GM19463 (cell line): ENCODE measurements around the gene SGK1.
"Not testable (repeated sequence)": the region's sequence is repeated elsewhere in the genome, so short reads cannot be mapped to it uniquely, and the experiment has no call there.

ENCODE experiments used
- ATAC-seq: cut with Tn5 transposase; IDR thresholded peaks from one replicate; pipeline ENCODE4 v1.9.1; 2021; ENCODE audit warnings: mild to moderate bottlenecking, moderate library complexity; ENCODE audit not compliant: unreplicated experiment

SGK1 gene

GRCh38 chr6:134230087-134230700 lies 87.7 kb downstream of the SGK1 start:
- ATAC-seq, result no peak

DNA sequence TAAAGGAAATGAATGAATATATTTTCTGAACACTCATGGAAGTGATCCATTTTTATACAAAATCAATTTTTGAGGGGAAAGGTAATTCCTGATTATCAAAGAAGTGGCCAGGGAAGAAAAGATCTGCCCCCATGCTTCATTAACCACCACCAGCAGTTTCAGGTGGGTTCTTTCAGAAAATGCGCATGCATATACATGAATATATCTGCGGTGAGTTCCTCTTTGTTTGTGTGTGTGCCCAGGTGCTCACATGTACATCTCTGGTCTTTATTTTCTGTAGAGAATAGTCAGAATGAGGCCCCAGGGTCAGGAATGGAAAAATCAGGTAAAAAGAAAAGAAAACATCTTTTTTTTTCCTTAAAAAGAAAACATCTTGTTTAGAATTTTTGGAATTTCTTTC lies 88.4 kb downstream of the SGK1 start:
- no peak for ATAC-seq

DNA sequence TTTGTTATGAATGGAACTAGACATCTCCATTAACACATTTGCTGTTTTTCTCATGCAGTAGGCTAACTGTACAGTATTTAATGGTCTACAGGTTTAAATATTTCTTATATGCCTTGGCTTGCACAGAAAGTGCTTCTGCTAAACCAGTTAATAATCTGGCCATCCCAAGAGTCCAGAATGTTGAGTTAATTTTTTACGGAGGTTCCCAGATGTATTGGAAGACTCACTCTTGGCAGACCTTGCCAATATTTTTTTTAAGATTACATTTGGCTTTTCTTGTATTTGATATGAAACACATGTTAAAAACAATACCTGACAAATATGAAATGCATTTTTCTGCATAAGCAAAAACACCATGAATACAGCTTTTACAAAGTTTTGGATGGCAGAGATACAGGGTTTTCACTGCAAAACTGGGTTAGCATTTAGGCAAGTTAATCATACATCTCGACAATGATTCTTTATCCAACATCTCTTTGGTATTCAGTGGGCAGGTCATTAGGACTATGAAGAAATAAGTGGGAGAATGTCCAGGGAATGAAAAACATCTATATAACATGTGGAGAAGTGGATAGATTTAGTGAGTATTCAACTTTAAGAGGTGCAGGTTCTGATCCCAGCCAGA lies 94.0 kb downstream of the SGK1 start:
- no peak for ATAC-seq

DNA sequence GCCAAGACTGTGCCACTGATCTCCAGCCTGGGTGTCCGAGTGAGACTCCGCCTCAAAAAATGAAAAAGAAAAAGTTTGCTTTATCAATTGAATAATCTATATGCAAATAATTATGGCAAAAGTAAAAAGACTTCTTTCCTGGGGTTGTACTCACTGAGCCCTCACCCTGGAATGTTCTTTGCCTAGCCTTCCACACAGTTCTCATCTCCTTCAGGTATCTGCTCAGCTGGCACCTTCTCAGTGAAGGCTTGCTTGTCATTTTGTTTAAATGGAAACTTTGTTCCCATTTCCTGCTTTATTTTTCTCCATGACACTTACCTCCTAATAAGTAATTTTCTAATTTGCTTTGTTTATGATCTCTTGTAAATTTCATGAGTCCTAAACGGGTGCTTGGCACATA lies 96.7 kb downstream of the SGK1 start:
- no peak for ATAC-seq

DNA sequence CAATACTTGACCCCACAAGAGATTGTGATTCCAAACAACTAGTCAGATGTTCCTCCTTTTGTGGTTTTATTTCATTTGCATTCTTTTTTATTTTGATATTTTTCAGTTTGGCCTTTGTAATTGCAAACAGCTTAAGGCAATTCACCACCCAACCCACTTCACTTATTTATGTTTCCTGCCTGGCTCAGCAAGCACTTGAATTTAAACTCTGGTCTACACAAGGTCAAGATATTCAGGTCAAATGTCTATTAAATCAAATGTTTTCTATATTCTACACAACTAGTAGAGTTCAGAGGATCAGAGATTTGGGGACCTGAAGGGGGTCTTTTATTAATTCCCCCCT lies 100.1 kb downstream of the SGK1 start:
- no peak for ATAC-seq

DNA sequence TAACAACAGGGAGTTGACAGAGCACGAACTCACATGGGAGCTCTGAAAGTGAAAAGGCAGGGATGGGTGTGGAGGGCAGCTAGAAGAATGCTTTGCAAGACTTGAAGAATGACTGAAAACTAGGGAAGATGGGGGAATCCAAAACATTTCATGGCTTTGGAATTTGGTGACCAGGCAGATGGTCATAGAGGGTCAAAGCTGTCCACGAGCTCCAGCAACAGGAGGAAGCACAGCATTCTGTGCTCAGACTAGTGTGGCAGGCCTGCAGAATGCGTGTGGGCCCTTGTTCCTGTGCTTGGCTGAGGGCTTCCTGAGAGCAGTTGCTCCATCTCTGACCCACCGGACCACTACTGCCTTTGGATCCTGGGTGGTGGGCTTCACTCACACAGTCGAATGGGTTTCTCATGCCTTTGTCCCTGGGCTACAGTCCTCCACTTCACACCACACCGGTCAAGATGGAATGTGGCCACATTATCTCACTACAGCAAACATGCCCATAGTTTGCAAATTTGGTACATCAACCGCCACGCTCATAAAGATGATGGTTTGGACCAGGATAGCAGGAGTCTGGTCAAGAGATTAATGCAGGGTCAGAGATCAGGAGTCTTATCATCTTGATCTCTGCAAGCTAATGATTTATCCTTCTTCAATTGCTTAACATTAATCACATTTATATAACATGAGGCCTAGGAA lies 100.7 kb downstream of the SGK1 start:
- no peak for ATAC-seq

DNA sequence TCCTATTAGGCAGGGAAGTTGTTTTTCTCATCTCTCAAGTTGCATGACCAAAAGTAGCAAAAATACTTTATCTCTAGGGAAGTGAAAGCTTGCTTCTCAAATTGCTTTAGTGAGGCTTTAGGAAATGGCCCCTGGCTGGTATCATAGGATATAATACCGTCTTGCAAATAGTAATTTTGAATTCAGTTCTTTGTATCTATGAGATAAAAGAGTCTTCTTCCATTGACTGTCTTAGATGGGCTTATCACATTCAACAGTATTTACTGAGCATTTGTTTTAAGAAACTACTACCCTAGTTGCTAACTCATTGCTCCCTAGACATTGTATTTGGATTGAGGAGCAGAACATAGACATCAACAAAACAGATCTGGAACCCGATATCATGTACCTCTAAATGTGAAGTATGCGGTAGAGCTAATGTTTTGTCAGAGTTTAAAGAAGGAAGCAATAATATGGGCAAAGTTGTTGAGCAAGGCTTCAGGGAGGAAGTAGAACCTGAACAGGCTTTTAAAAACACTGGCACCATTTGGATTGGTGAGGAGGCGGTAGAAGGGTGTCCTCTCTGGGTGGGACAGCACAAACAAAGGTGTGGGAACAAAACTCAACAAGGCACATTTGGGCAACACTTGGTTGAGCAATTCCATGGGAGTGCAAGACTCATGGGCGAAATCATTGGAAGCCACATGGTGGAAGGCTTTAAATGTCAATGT lies 101.5 kb downstream of the SGK1 start:
- no peak for ATAC-seq

DNA sequence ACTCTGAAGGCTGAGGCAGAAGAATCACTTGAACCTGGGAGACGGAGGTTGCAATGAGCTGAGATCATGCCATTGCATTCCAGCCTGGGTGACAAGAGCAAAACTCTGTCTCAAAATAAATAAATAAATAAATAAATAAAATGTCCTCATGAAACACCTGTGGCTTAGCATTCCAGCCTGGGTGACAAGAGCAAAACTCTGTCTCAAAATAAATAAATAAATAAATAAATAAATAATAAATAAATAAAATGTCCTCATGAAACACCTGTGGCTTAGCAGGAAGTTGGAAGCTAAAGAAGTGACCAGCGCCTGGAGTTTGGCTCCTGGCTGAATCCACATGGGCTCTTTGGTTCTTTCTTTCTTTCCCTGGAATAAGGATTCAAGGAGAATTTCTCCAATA lies 104.5 kb downstream of the SGK1 start:
- not testable (repeated sequence) for ATAC-seq

DNA sequence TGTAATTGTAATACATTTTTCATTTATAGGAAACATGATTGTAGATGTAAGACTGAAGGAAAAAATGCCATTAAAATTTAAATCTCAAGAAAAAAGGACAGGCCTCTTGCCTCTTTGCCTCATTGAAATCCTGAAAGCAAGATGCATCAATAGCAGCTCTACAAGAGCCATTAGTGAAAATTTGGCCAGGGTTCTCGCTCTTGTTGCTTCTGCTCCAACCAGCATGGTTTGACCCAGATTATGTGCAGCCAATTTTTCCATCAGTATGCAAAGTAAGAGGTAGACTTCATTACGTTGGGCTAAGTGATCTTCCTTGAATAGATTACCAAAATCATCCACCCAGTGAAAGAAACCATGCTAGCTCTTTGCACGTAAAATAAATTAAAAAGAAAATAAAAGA lies 106.6 kb downstream of the SGK1 start:
- ATAC-seq, result no peak

DNA sequence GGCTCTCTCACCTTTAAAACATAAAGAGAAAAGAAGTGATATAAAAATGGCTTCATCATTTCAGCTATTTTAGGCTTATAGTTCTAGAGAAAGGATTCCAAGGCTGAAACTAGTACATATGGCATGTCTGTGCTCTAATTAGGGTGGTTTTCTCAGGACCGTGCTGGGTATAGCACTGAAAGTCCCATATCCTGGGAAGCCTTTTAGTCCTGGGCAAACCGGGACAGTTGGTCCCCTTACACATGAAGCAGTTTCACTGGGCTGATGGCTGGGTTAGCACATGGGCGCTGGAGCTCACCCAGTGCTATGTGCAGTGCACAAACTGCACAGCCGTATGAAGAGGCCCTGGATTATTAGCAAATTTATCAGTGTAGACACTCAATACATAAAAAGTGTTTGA lies 110.5 kb downstream of the SGK1 start:
- no peak for ATAC-seq

GRCh38 chr6:134205366-134205765 lies 112.5 kb downstream of the SGK1 start:
- ATAC-seq, result no peak

DNA sequence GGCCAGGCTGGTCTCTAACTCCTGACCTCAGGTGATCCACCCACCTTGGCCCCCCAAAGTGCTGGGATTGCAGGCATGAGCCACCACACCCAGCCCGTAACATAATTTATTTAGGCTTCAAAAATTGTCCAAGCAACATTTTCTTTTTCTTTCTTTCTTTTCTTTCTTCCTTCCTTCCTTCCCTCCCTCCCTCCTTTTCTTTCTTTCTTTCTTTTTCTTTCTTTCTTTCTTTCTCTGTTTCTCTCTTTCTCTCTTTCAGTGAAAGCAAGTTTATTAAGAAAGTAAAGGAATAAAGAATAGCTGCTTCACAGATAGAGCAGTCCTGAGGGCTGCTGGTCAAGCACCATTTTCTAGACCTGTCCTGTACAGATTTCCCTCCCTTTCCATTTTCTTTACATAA lies 113.2 kb downstream of the SGK1 start:
- ATAC-seq, result not testable (repeated sequence)

- ATAC-seq, result no peak
Observed at GRCh38 chr6:134204031-134204430, 113.9 kb downstream of the SGK1 start.

GRCh38 chr6:134201716-134202115 lies 116.2 kb downstream of the SGK1 start:
- ATAC-seq, result no peak

GRCh38 chr6:134199848-134200606 lies 117.9 kb downstream of the SGK1 start:
- no peak for ATAC-seq

GRCh38 chr6:134198093-134198492 lies 119.8 kb downstream of the SGK1 start:
- ATAC-seq, result no peak

DNA sequence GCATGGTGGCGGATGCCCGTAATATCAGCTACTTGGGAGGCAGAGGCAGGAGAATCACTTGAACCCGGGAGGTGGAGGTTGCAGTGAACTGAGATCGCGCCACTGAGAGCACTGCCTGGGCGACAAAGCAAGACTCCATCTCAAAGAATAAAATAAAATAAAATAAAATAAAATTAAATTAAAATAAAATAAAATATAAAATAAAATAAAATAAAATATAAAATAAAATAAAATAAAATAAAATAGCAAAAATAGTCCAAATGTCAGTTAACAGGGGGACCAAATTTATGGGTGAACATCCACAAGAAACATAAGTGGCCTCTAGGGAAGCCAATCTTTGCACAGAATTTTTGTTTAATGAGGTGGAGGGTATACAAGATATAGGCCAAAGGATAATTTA lies 120.2 kb downstream of the SGK1 start:
- not testable (repeated sequence) for ATAC-seq

DNA sequence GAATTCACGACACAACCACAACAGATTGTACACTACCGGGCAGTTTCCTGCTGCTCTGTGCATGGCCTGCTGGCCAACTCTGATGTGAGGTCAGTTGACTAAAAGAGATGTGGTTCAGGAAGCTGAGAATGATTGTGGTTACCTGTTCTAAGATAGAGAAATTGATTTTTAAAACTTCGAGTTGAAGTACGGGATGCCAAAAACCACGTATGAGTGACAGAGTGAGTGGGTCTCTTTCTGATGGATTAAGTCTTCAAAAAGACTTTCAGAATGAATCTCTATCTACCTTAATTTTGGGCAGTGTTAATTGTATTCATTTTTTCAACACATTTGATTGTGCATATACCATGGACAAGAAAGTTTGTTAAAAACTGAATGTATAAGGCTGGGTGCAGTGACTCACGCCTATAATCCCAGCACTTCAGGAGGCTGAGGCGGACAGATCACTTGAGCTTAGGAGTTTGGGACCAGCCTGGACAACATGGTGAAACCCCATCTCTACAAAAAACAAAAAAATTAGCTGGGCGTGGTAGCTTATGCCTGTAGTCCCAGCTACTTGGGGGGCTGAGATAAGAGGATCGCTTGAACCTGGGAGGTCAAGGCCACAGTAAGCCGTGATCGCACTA lies 121.2 kb downstream of the SGK1 start:
- ATAC-seq, result no peak

DNA sequence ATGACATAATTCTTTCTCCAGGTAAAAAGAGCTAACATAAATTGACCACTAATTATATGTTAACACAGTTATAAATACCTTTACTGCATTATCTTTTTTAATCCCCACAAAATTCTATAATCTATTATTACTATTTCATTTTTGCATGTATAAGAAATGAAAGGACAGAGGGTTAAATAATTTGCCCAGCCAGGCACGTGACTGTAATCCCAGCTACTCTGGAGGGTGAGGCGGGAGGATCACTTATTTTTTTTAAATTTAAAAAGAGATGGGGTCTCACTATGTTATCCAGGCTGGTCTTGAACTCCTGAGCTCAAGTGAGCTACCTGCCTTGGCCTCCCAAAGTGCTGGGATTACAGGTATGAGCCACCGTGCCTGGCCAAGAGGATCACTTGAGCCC lies 121.9 kb downstream of the SGK1 start:
- ATAC-seq, result no peak

DNA sequence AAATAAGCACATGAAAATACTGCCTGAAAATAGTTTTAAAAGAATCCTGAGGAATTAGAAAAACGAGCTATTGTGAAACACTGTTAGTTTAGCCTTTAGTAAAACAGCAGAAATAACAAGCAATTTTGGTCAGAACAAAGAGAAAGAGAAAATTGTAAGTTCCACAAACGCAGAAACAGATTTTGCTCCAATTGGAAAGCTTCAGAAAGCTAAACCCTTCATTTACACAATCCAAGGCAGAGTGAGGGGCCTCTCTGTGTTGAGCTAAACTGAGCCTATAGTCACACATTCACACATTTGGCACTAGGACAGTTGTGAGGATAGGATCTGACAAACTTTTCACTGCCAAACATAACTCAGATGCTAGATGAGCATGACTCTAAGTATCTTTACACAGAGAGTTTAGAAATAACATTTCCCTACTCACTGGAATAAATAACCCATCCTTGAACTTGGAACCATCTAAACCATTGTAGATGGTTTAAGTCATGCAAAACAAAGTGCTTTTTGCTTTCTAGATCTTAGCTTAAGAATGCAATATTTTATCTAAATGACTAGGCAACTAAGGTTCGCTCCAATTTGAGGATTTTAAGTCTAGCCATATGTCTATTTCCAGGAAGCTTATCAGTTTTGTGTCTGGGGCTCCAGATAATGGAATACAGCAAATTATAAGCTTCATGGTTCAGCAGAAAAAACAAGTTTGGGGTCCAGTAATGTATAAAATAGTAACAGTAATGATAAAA lies 122.6 kb downstream of the SGK1 start:
- no peak for ATAC-seq
